NCI-H2029 (cell line): ENCODE results near the gene POFUT2.

Source experiments
- DNase-seq: peaks from one replicate; lab custom pipeline; 2025; lab: John Stamatoyannopoulos, UW

Gene POFUT2

DNA sequence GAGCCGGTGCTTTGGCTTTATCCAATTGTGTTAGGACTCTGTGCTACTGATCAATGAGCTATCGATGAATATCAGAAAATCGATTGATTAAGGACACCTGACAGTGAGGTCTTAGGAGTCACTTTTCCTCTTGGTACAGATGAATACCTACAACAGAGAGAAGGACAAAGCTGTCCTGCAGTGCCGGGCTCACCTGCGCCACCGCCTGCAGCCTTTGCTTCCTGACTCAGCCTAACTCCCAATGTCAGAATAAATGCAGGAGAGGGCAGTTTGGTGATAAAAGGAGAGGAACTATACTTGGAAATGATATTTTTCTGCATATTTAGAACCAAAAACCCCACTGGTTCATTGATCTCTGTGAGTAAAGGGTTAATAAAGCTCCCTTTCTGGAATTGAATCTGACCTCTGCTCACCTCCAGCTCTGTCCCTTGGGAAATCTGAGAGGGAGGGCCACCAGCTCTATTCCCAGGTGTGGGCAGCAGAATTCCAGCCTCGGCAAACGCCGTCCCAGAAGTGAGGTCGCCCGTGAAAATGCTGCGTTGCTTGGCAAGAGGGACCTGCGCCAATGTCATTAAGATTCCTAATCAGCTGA is 39.3 kb downstream of the POFUT2 start:
- no peak for DNase-seq

- no peak for DNase-seq
Observed at GRCh38 chr21:45246386-45247320, 41.0 kb downstream of the POFUT2 start.

GRCh38 chr21:45244799-45245340 is 42.8 kb downstream of the POFUT2 start:
- no peak for DNase-seq

- DNase-seq, result no peak
Observed at GRCh38 chr21:45243603-45244002, 44.1 kb downstream of the POFUT2 start.

GRCh38 chr21:45241357-45241756 is 46.3 kb downstream of the POFUT2 start:
- no peak for DNase-seq

- no peak for DNase-seq
Observed at GRCh38 chr21:45237401-45237800, 50.3 kb downstream of the POFUT2 start.

GRCh38 chr21:45236481-45236880 is 51.2 kb downstream of the POFUT2 start:
- no peak for DNase-seq

GRCh38 chr21:45235488-45235887 is 52.2 kb downstream of the POFUT2 start:
- DNase-seq, result no peak

GRCh38 chr21:45234965-45235364 is 52.7 kb downstream of the POFUT2 start:
- no peak for DNase-seq

DNA sequence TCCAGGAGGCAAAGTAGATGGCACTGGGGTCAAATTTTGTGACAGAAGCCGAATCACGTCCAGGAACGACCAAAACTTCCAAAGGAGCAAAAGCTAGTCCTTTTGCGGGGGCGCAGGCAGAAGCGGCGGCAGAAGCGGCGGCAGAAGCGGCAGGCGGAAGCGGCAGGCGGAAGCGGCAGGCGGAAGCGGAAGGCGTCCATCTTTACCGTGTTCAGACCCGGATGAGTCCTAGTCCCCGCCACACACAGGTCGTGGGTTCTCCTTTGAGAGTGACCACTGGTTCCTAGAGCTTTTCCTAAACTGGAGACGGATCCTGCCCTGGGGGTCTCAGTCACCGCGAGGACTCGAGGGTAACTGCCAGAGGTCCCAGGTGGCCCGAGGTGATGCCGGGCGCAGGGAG is 53.6 kb downstream of the POFUT2 start:
- no peak for DNase-seq

GRCh38 chr21:45231705-45232104 is 56.0 kb downstream of the POFUT2 start:
- DNase-seq, result no peak

- DNase-seq, result no peak
Observed at GRCh38 chr21:45228656-45229240, 58.9 kb downstream of the POFUT2 start.

- no peak for DNase-seq
Observed at GRCh38 chr21:45228171-45228641, 59.5 kb downstream of the POFUT2 start.

DNA sequence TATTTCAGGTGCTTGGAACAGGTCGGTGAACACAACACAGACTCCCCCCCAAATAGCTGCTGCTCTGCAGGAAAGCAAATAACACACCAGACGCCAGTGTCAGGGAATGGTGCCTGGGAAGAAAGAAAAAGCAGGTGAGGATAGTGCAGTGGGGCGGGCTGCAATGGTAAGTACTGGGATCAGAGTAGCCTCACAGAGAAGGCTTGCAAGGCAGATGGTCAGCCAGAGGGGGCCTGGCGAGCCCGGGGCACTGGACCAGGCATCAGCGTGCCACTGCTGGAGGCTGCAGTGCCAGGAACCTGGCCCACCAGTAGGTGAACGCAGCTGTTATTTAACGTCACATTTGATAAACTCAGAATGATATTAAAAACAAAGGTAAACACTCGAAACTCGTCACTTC is 60.0 kb downstream of the POFUT2 start:
- no peak for DNase-seq

GRCh38 chr21:45226540-45227326 is 61.0 kb downstream of the POFUT2 start:
- DNase-seq, result no peak

GRCh38 chr21:45225741-45226327 is 61.9 kb downstream of the POFUT2 start:
- DNase-seq, result no peak

DNA sequence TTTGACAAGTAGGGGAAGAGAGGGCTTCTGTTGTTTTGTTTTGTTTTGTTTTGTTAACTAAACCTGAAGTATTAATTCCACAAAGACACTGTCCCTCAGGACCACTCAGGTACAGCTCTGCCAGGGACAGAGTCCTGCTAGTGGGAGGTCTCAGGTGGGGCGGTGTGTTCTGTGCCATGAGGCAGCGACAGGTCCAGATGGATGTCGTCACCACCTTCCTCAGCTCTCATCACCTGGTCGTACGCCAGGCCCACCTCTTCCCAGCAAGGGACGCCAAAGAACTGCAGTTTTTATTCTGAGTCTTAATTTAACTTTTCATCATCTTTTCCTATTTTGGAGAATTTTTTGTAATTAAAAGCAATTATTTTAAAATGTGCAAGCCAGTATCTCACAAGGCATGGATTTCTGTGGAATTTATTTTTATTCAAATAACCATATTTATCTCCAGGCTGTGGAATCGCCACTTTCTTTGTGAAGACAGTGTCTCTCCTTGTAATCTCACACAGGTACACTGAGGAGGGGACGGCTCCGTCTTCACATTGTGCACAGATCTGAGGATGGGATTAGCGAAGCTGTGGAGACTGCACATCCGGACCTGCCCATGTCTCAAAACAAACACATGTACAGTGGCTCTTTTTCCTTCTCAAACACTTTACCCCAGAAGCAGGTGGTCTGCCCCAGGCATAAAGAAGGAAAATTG is 62.5 kb downstream of the POFUT2 start:
- no peak for DNase-seq

- DNase-seq, result no peak
Observed at GRCh38 chr21:45224189-45224938, 63.3 kb downstream of the POFUT2 start.

DNA sequence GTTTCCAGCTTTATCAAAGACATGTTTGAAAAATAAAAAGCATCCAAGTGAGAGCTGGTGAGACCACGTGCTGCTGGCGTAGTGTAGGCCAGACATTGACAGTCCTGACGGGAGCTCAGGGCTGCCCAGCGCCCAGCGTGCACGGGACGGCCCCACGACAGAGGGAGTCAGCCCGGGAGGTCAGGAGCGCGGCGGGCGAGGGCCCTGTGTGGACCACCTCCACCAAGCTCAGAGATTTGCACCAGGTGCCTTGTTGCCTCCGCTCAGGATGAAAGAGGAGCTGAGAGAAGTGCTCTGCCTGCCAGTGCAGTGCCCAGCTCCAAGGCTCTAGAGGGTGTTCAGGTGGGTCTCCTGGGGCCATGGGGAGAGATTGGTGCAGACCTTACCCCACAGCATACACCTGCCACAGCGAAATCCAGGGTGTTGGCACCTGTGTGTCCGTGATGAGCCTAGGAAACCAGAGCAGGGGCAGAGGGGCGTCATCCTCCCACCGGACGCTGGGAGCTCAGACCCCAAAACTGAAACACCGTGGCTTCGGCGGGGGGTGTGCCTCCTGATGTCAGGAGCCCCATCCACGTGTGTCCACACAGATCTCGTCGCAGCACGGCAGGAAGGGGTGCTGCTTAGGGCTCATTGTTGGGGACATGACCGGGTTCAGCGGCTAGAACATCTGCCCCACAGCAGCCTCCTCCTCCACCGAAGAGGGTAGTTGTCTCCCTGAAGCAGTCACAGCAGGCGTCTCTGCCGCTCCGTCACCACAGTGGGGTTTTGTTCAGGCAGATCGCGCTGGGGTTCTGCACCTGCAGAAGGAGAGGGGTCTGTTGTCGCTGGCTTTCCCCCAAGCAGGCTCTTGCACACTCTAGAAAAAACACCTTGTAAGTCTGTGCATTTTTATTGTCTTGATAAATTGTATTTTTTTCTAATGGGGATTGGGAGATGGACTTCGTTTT is 64.2 kb downstream of the POFUT2 start:
- DNase-seq, result no peak
